Prostate gland (tissue), 2 donors: ENCODE results near the gene PATL1.

Source experiments
- CTCF ChIP-seq, 4 experiments: fragments of 200-600 bp in 2 of 4; fragments of 450-650 bp in 2 of 4; sonication (generic) in 2 of 4; IDR thresholded peaks; 1 replicate in 3 of 4; 2 replicates in 1 of 4; pipeline ENCODE4 v1.5.1; 2016 to 2019; ENCODE audit warnings: antibody characterized with exemption in 4 of 4, mild to moderate bottlenecking in 2 of 4, moderate library complexity in 2 of 4
- POLR2A ChIP-seq: fragments of 450-650 bp; IDR thresholded peaks from one replicate; pipeline ENCODE4 v1.6.1; 2016; ENCODE audit warnings: antibody characterized with exemption, mild to moderate bottlenecking
- POLR2AphosphoS5 ChIP-seq: sonication (generic); formaldehyde crosslinking; IDR thresholded peaks from one replicate; pipeline ENCODE4 v1.6.1; 2017; ENCODE audit warnings: antibody characterized with exemption

DNA sequence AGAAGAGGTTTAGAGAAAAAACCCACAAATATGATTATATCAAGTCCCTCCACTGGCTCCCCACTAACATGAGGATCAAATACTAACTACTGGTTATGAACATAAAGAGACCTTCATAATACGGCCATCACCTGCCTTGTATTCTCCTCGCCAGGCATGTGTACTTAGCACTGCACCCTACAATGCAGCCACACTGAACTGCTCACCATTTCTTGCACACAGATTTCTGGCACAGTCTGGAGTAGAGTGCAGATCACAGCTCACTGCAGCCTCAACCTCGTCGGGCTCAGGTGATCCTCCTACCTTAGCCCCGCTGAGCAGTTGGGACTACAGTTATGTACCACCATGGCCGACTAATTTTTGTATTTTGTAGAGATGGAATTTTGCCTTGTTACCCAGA lies 66.4 kb downstream of the PATL1 start:
- TF ChIP-seq POLR2AphosphoS5, result no peak
- no peak for TF ChIP-seq CTCF (IDR thresholded peaks at IDR 0.05)
- TF ChIP-seq POLR2A, result no peak
